GM23248 (cell line): ENCODE data around the gene TEX53.

Experiments used
- EZH2 ChIP-seq: fragments of 200-600 bp; sonication (generic); IDR thresholded peaks from 2 replicates; pipeline ENCODE4 v1.6.1; 2018; ENCODE audit warnings: antibody characterized with exemption, mild to moderate bottlenecking; ENCODE audit not compliant: insufficient read depth, poor library complexity, severe bottlenecking
- EZH2phosphoT487 ChIP-seq: fragments of 200-600 bp; sonication (generic); IDR thresholded peaks from 2 replicates; pipeline ENCODE4 v1.6.1; 2018; ENCODE audit warnings: antibody characterized with exemption, moderate library complexity, mild to moderate bottlenecking, low read depth; ENCODE audit not compliant: insufficient read depth

DNA sequence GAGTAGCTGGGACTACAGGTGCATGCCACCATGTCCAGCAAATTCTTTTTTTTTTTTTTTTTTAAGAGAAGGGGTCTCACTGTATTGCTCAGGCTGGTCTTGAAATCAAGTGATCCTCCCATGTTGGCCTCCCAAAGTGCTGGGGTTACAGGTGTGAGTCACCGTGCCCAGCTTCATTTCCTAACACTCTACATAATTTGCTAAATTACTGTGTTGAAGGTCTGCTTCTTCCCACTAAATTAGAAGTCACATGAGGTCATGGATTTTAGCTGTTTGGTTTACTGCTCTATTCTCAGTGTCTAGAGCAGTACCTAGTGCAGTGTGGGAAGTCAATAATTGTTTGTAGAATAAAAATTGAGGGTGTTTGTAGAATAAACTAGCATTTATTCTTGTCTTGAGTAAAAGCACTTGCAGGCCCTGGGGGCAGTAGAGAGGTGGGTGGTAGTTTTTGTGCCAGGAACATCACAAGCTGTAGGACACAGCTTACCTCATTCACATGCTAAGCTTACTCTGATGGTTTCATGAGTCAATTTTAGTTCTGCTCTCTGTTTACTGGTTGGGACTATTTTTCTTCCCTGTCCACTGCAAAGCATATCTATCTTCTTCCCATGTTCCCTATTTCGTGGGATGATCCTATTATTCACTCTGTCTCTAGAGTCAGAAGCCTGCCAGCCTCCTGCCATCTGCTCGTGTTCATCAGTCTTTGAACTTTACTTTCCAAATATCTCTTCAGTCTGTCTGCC lies 17.4 kb upstream of the TEX53 start:
- no peak for TF ChIP-seq EZH2
- no peak for TF ChIP-seq EZH2phosphoT487
